Esophagus squamous epithelium (tissue), 5 donors: Measurements from ENCODE around the gene CPLX3. TPM values are rescaled to one million over a fixed set of nuclear protein-coding genes. Genes with fewer than 3 reads are reported as not detected.
A peak's percentile ranks its signal among the peaks of the same experiment; 100 is the strongest.

Experiments used
- DNase-seq: peaks from one replicate; lab custom pipeline; 2025; lab: John Stamatoyannopoulos, UW
- H3K27ac ChIP-seq, 4 donors: fragments of 200-600 bp; sonication (generic); one replicate each; pipeline ENCODE4 v1.5.1; 2016 to 2019; ENCODE audit warnings: mild to moderate bottlenecking in 1 of 4
- H3K27me3 ChIP-seq, 4 donors: fragments of 200-600 bp; sonication (generic); 1 replicate in 3 of 4; 2 replicates in 1 of 4; pipeline versions ENCODE4 v1.5.1 to v1.6.0; 2017 to 2021; ENCODE audit warnings: antibody characterized with exemption in 1 of 4
- H3K36me3 ChIP-seq, 3 donors: fragments of 200-600 bp; sonication (generic); one replicate each; pipeline ENCODE4 v1.5.1; 2016 to 2019
- H3K4me1 ChIP-seq, 3 donors: fragments of 200-600 bp; sonication (generic); one replicate each; pipeline ENCODE4 v1.5.1; 2017 to 2019
- H3K4me3 ChIP-seq, 4 donors: fragments of 200-600 bp; sonication (generic); 1 replicate in 3 of 4; 2 replicates in 1 of 4; pipeline ENCODE4 v1.5.1; 2016 to 2019; ENCODE audit warnings: mild to moderate bottlenecking in 2 of 4, moderate library complexity in 1 of 4
- H3K9me3 ChIP-seq, 3 donors: fragments of 200-600 bp; sonication (generic); one replicate each; pipeline ENCODE4 v1.5.1; 2016 to 2019
- CTCF ChIP-seq, 6 experiments: fragments of 450-650 bp in 4 of 6; fragments of 200-600 bp in 2 of 6; sonication (generic) in 2 of 6; IDR thresholded peaks; one replicate each; pipeline ENCODE4 v1.5.1; 2016 to 2019; ENCODE audit warnings: antibody characterized with exemption in 6 of 6, mild to moderate bottlenecking in 4 of 6, moderate library complexity in 4 of 6
- POLR2A ChIP-seq, 4 donors: fragments of 450-650 bp; IDR thresholded peaks; one replicate each; pipeline ENCODE4 v1.6.1; 2017; ENCODE audit warnings: antibody characterized with exemption in 4 of 4, mild to moderate bottlenecking in 4 of 4, moderate library complexity in 3 of 4
- WGBS, 2 donors: methylation state at CpG; one replicate each; pipeline ENCODE4 v1.1.5; 2018; 5-methylcytosine and 5-hydroxymethylcytosine counted together
- intact Hi-C: fragments of 100-400 bp; cut with DNase I; formaldehyde crosslinking; loops from one replicate; pipeline ENCODE4 v1.15.0; 2022
- total RNA-seq, 4 donors: library from RNA; depleted of rRNA; stranded (reverse); fragments of >200 nt; gene quantifications; one replicate each; pipeline ENCODE4 v1.1.0, GENCODE V29; 2016
- donor health status: DM: yes; HTN: yes; CAD: no.

The CPLX3 gene
- total RNA-seq, 4 donors from 2014 or later = 0.11 TPM; not detected in 3

GRCh38 chr15:74816624-74817369 is 9.6 kb upstream of the CPLX3 start:
- no peak for TF ChIP-seq POLR2A (IDR thresholded peaks at IDR 0.05)
- no peak for TF ChIP-seq CTCF (IDR thresholded peaks at IDR 0.05)
- intact Hi-C loops = no loop called here
- Histone ChIP-seq H3K9me3 (no peaks in the 10 kb centered on the region), H3K36me3 (no peaks in the 10 kb centered on the region), H3K27me3 (no peaks in the 10 kb centered on the region), H3K4me1 (peaks cover 7 to 51% (median 27%) of the 10 kb centered on the region in 3 donors), H3K4me3 (no peak overlapping the region), H3K27ac (peak overlapping the region; percentile 43 to 76 (median 66))
- 36 to 51% methylated on average over 9 of the region's 19 CpGs for WGBS, 2 donors
- DNase-seq = no peak

DNA sequence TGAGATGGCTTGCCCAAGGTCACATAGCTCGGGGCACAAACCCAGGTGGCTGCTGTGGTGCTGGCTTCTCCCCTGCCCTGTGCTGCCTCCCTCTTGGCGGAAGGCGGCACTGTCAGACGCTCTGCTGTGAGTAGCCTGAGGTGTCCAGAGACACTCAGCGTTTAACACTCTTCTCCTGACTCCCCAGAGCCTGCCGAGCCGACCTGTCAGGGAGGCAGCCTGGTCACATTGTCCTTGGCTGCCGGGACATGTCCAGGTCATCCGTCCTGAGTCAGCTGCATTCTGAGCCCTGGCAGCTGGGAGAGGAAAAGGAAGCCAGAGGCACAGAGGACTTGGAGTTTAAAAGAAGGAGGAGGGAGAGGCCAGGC is 9.1 kb upstream of the CPLX3 start:
- Histone ChIP-seq H3K27me3 (no peaks in the 10 kb centered on the region), H3K4me3 (no peak overlapping the region), H3K36me3 (no peaks in the 10 kb centered on the region), H3K4me1 (peaks cover 7 to 51% (median 27%) of the 10 kb centered on the region in 3 donors), H3K27ac (peak overlapping the region; percentile 43 to 76 (median 66)), H3K9me3 (no peaks in the 10 kb centered on the region)
- peak in 4 of 6 experiments; percentile 26 to 57 (median 34) for TF ChIP-seq CTCF (IDR thresholded peaks at IDR 0.05)
- no peak for TF ChIP-seq POLR2A (IDR thresholded peaks at IDR 0.05)
- intact Hi-C loops = no loop called here
- DNase-seq = no peak
- 0% methylated on average over 1 of the region's 9 CpGs; no CpG with 5 or more reads in 1 of the 2 donors for WGBS, 2 donors

GRCh38 chr15:74820056-74820455 is 6.4 kb upstream of the CPLX3 start:
- H3K4me3 ChIP-seq = no peak overlapping the region
- TF ChIP-seq POLR2A (IDR thresholded peaks at IDR 0.05) = no peak
- TF ChIP-seq CTCF (IDR thresholded peaks at IDR 0.05) = no peak
- peaks cover 7 to 42% (median 23%) of the 10 kb centered on the region in 3 donors for H3K4me1 ChIP-seq
- intact Hi-C loops = no loop called here
- no peak for DNase-seq
- H3K9me3 ChIP-seq = no peaks in the 10 kb centered on the region
- WGBS, 2 donors = 96% methylated on average over 4 of the region's 5 CpGs; no CpG with 5 or more reads in 1 of the 2 donors
- H3K27me3 ChIP-seq = peaks cover 0 to 7% (median 0%) of the 10 kb centered on the region in 4 donors
- H3K36me3 ChIP-seq = no peaks in the 10 kb centered on the region
- H3K27ac ChIP-seq = no peak overlapping the region

GRCh38 chr15:74821091-74821789 is 5.2 kb upstream of the CPLX3 start:
- Histone ChIP-seq H3K27ac (no peak overlapping the region), H3K27me3 (peaks cover 0 to 16% (median 0%) of the 10 kb centered on the region in 4 donors), H3K4me1 (peaks cover 7 to 33% (median 18%) of the 10 kb centered on the region in 3 donors), H3K9me3 (no peaks in the 10 kb centered on the region), H3K4me3 (no peak overlapping the region), H3K36me3 (no peaks in the 10 kb centered on the region)
- WGBS, 2 donors = 55 to 57% methylated on average over 7 to 10 of the region's 11 CpGs
- intact Hi-C loops = no loop called here
- TF ChIP-seq POLR2A (IDR thresholded peaks at IDR 0.05) (no peak), CTCF (IDR thresholded peaks at IDR 0.05) (no peak)
- DNase-seq = no peak

GRCh38 chr15:74821790-74822158 is 4.7 kb upstream of the CPLX3 start:
- Histone ChIP-seq H3K27me3 (peaks cover 0 to 22% (median 0%) of the 10 kb centered on the region in 4 donors), H3K4me1 (peaks cover 7 to 33% (median 13%) of the 10 kb centered on the region in 3 donors), H3K9me3 (no peaks in the 10 kb centered on the region), H3K4me3 (no peak overlapping the region), H3K27ac (no peak overlapping the region), H3K36me3 (no peaks in the 10 kb centered on the region)
- 78 to 92% methylated on average over 6 of the region's 7 CpGs for WGBS, 2 donors
- TF ChIP-seq POLR2A (IDR thresholded peaks at IDR 0.05) (no peak), CTCF (IDR thresholded peaks at IDR 0.05) (no peak)
- intact Hi-C loops = no loop called here
- no peak for DNase-seq
